GM13976 (cell line): ENCODE results near the gene ACBD6.

ENCODE experiments used
- DNase-seq: peaks from one replicate; pipeline ENCODE4 v3.0.0; 2012; ENCODE audit warnings: low spot score
- CTCF ChIP-seq: IDR thresholded peaks from 2 replicates; pipeline ENCODE4 v1.5.1; 2012; ENCODE audit warnings: borderline replicate concordance, mild to moderate bottlenecking; ENCODE audit not compliant: insufficient read depth; ENCODE audit errors: extremely low read depth, missing control alignments, control extremely low read depth
- in situ Hi-C: fragments of 300-500 bp; cut with MboI; formaldehyde crosslinking; loops from one replicate; pipeline ENCODE4 v1.12.0; 2022; ENCODE audit warnings: low sequenced_read_pairs, mixed read lengths, inconsistent platforms; ENCODE audit not compliant: unreplicated experiment

ACBD6 gene

GRCh38 chr1:180279651-180280050 lies 222.7 kb downstream of the ACBD6 start:
- no peak for DNase-seq
- TF ChIP-seq CTCF: no peak
- in situ Hi-C loops: no loop called here

GRCh38 chr1:180278596-180279395 lies 223.6 kb downstream of the ACBD6 start:
- TF ChIP-seq CTCF: no peak
- in situ Hi-C loops: no loop called here
- no peak for DNase-seq

- DNase-seq: no peak
- in situ Hi-C loops: no loop called here
- no peak for TF ChIP-seq CTCF
Observed at GRCh38 chr1:180278194-180278515, 224.2 kb downstream of the ACBD6 start.

- TF ChIP-seq CTCF: no peak
- no peak for DNase-seq
- in situ Hi-C loops: no loop called here
Observed at GRCh38 chr1:180277476-180278193, 224.7 kb downstream of the ACBD6 start.

GRCh38 chr1:180275726-180276125 lies 226.7 kb downstream of the ACBD6 start:
- no peak for TF ChIP-seq CTCF
- in situ Hi-C loops: no loop called here
- no peak for DNase-seq

- DNase-seq: no peak
- in situ Hi-C loops: no loop called here
- no peak for TF ChIP-seq CTCF
Observed at GRCh38 chr1:180274221-180274620, 228.2 kb downstream of the ACBD6 start.
